ENCODE data around the gene CRY2. TPM values are rescaled to one million over a fixed set of nuclear protein-coding genes. Genes with fewer than 3 reads are reported as not detected.

CRY2 gene
- total and polyA plus RNA-seq, 2 of the 13 experiments (the other 11 are each of a cell fraction or from before 2014, with no cell fraction given) = 10.1 to 12.2 TPM

DNA sequence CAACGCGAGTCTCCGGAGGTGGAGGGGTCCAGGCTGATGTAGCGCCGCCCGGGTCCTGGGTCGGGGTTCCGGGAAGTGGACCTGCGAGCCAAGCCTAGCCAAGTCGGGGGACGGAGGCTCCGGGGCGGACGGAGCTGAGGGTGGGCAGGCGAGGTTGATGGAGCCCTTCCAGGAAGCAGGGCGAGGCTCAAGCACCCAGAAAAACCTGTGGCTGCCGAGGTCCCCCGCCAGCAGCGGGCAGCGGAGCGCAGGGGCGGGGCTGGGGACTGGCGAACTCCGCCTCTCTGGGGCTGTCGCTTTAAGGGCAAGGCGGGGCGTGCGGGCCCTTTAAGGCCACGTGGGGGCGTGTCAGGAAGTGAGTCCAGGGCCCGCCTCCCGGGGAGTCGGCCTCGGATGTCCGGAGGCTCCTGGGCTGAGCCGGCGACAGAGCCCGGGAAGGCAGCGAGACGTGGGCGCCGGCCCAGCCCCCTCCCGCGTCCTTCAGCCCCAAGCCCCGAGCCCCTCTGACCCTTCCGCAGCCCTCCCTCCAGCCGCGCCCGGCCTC, 42.4 kb upstream of the CRY2 start, which contains the start of gene SLC35C1 (continued):
- TF ChIP-seq ZNF274 (CRISPR knock-in tag; IDR thresholded peaks at IDR 0.05) (no peak; the same call in 1 of the 2 replicates), RFX1 (IDR thresholded peaks at IDR 0.05) (no peak), RFX5 (IDR thresholded peaks at IDR 0.05; ENCODE audit: low read depth, low read length) (no peak), SOX6 (IDR thresholded peaks at IDR 0.05) (no peak), SOX6 (CRISPR knock-in tag; IDR thresholded peaks at IDR 0.05) (no peak), ZNF256 (CRISPR knock-in tag; conservative IDR thresholded peaks at IDR 0.05) (no peak), REPIN1 (CRISPR knock-in tag; IDR thresholded peaks at IDR 0.05; ENCODE audit: borderline replicate concordance, low read depth) (0 out of 2 replicates have a peak, but pooled peaks have one; percentile 3), CREB1 (IDR thresholded peaks at IDR 0.05) (no peak), CREB1 (CRISPR knock-in tag; IDR thresholded peaks at IDR 0.05) (no peak), ZIK1 (CRISPR knock-in tag; IDR thresholded peaks at IDR 0.05; ENCODE audit: borderline replicate concordance, low read depth) (no peak), ZNF441 (CRISPR knock-in tag; IDR thresholded peaks at IDR 0.05; ENCODE audit: borderline replicate concordance) (no peak), ZNF337 (CRISPR knock-in tag; IDR thresholded peaks at IDR 0.05; ENCODE audit: borderline replicate concordance, low read depth) (no peak), BORCS8-MEF2B (CRISPR knock-in tag; IDR thresholded peaks at IDR 0.05) (no peak), ZNF33A (CRISPR knock-in tag; IDR thresholded peaks at IDR 0.05; ENCODE audit: borderline replicate concordance) (no peak), MXD4 (CRISPR knock-in tag; IDR thresholded peaks at IDR 0.05) (no peak)
- TF ChIP-seq, protein P1, sequence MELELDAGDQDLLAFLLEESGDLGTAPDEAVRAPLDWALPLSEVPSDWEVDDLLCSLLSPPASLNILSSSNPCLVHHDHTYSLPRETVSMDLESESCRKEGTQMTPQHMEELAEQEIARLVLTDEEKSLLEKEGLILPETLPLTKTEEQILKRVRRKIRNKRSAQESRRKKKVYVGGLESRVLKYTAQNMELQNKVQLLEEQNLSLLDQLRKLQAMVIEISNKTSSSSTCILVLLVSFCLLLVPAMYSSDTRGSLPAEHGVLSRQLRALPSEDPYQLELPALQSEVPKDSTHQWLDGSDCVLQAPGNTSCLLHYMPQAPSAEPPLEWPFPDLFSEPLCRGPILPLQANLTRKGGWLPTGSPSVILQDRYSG (CRISPR knock-in tag; IDR thresholded peaks at IDR 0.05) = no peak
- TF ChIP-seq, protein P2, sequence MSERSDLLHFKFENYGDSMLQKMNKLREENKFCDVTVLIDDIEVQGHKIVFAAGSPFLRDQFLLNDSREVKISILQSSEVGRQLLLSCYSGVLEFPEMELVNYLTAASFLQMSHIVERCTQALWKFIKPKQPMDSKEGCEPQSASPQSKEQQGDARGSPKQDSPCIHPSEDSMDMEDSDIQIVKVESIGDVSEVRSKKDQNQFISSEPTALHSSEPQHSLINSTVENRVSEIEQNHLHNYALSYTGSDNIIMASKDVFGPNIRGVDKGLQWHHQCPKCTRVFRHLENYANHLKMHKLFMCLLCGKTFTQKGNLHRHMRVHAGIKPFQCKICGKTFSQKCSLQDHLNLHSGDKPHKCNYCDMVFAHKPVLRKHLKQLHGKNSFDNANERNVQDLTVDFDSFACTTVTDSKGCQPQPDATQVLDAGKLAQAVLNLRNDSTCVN (CRISPR knock-in tag; IDR thresholded peaks at IDR 0.05; ENCODE audit: borderline replicate concordance) = peak; percentile 46
- TF ChIP-seq, protein P3, sequence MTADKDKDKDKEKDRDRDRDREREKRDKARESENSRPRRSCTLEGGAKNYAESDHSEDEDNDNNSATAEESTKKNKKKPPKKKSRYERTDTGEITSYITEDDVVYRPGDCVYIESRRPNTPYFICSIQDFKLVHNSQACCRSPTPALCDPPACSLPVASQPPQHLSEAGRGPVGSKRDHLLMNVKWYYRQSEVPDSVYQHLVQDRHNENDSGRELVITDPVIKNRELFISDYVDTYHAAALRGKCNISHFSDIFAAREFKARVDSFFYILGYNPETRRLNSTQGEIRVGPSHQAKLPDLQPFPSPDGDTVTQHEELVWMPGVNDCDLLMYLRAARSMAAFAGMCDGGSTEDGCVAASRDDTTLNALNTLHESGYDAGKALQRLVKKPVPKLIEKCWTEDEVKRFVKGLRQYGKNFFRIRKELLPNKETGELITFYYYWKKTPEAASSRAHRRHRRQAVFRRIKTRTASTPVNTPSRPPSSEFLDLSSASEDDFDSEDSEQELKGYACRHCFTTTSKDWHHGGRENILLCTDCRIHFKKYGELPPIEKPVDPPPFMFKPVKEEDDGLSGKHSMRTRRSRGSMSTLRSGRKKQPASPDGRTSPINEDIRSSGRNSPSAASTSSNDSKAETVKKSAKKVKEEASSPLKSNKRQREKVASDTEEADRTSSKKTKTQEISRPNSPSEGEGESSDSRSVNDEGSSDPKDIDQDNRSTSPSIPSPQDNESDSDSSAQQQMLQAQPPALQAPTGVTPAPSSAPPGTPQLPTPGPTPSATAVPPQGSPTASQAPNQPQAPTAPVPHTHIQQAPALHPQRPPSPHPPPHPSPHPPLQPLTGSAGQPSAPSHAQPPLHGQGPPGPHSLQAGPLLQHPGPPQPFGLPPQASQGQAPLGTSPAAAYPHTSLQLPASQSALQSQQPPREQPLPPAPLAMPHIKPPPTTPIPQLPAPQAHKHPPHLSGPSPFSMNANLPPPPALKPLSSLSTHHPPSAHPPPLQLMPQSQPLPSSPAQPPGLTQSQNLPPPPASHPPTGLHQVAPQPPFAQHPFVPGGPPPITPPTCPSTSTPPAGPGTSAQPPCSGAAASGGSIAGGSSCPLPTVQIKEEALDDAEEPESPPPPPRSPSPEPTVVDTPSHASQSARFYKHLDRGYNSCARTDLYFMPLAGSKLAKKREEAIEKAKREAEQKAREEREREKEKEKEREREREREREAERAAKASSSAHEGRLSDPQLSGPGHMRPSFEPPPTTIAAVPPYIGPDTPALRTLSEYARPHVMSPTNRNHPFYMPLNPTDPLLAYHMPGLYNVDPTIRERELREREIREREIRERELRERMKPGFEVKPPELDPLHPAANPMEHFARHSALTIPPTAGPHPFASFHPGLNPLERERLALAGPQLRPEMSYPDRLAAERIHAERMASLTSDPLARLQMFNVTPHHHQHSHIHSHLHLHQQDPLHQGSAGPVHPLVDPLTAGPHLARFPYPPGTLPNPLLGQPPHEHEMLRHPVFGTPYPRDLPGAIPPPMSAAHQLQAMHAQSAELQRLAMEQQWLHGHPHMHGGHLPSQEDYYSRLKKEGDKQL (CRISPR knock-in tag; IDR thresholded peaks at IDR 0.05; ENCODE audit: low read depth) = no peak
- TF ChIP-seq, protein P4, sequence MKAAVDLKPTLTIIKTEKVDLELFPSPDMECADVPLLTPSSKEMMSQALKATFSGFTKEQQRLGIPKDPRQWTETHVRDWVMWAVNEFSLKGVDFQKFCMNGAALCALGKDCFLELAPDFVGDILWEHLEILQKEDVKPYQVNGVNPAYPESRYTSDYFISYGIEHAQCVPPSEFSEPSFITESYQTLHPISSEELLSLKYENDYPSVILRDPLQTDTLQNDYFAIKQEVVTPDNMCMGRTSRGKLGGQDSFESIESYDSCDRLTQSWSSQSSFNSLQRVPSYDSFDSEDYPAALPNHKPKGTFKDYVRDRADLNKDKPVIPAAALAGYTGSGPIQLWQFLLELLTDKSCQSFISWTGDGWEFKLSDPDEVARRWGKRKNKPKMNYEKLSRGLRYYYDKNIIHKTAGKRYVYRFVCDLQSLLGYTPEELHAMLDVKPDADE (CRISPR knock-in tag; IDR thresholded peaks at IDR 0.05) = peak; percentile 82; the same call in 1 of the 2 replicates
- TF ChIP-seq, protein P5, sequence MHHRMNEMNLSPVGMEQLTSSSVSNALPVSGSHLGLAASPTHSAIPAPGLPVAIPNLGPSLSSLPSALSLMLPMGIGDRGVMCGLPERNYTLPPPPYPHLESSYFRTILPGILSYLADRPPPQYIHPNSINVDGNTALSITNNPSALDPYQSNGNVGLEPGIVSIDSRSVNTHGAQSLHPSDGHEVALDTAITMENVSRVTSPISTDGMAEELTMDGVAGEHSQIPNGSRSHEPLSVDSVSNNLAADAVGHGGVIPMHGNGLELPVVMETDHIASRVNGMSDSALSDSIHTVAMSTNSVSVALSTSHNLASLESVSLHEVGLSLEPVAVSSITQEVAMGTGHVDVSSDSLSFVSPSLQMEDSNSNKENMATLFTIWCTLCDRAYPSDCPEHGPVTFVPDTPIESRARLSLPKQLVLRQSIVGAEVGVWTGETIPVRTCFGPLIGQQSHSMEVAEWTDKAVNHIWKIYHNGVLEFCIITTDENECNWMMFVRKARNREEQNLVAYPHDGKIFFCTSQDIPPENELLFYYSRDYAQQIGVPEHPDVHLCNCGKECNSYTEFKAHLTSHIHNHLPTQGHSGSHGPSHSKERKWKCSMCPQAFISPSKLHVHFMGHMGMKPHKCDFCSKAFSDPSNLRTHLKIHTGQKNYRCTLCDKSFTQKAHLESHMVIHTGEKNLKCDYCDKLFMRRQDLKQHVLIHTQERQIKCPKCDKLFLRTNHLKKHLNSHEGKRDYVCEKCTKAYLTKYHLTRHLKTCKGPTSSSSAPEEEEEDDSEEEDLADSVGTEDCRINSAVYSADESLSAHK (CRISPR knock-in tag; IDR thresholded peaks at IDR 0.05; ENCODE audit: borderline replicate concordance) = no peak

Measured in HepG2 (cell line).